ENCODE measurements around the gene GET4.

GET4 gene

GRCh38 chr7:930975-931758 is 54.8 kb downstream of the GET4 start:
- FAIRE-seq (no peak), DNase-seq (ENCODE audit: insufficient read length, low spot score) (no peak)
- TF ChIP-seq CTCF (IDR thresholded peaks at IDR 0.05; ENCODE audit: insufficient read depth, missing control alignments) = no peak

- DNase-seq (ENCODE audit: insufficient read length, low spot score) (no peak), FAIRE-seq (no peak)
- no peak for TF ChIP-seq CTCF (IDR thresholded peaks at IDR 0.05; ENCODE audit: insufficient read depth, missing control alignments)
Measured at GRCh38 chr7:931871-932650, 55.7 kb downstream of the GET4 start.

GRCh38 chr7:932651-932975 is 56.3 kb downstream of the GET4 start:
- TF ChIP-seq CTCF (IDR thresholded peaks at IDR 0.05; ENCODE audit: insufficient read depth, missing control alignments) = no peak
- DNase-seq (ENCODE audit: insufficient read length, low spot score) (no peak), FAIRE-seq (no peak)

GRCh38 chr7:934469-935163 is 58.3 kb downstream of the GET4 start:
- no peak for DNase-seq (ENCODE audit: insufficient read length, low spot score)
- FAIRE-seq = no peak
- no peak for TF ChIP-seq CTCF (IDR thresholded peaks at IDR 0.05; ENCODE audit: insufficient read depth, missing control alignments)

GRCh38 chr7:935164-935873 is 59.0 kb downstream of the GET4 start:
- DNase-seq (ENCODE audit: insufficient read length, low spot score) = no peak
- no peak for FAIRE-seq
- no peak for TF ChIP-seq CTCF (IDR thresholded peaks at IDR 0.05; ENCODE audit: insufficient read depth, missing control alignments)

GRCh38 chr7:935874-936385 is 59.6 kb downstream of the GET4 start:
- no peak for FAIRE-seq
- TF ChIP-seq CTCF (IDR thresholded peaks at IDR 0.05; ENCODE audit: insufficient read depth, missing control alignments) = no peak
- DNase-seq (ENCODE audit: insufficient read length, low spot score) = no peak

Measured in D721Med (cell line).